Measurements from ENCODE around the gene CAMK2B.

The CAMK2B gene

GRCh38 chr7:44272456-44272855 lies 52.9 kb downstream of the CAMK2B start:
- DNase-seq = no peak

- no peak for DNase-seq
Measured at GRCh38 chr7:44269943-44270493, 55.4 kb downstream of the CAMK2B start.

GRCh38 chr7:44269417-44269816 lies 56.0 kb downstream of the CAMK2B start:
- DNase-seq = no peak

- no peak for DNase-seq
Measured at GRCh38 chr7:44268671-44269070, 56.7 kb downstream of the CAMK2B start.

GRCh38 chr7:44267719-44268421 lies 57.5 kb downstream of the CAMK2B start:
- DNase-seq = no peak

GRCh38 chr7:44267178-44267577 lies 58.2 kb downstream of the CAMK2B start:
- DNase-seq = no peak

GRCh38 chr7:44266526-44266925 lies 58.9 kb downstream of the CAMK2B start:
- DNase-seq = no peak

- no peak for DNase-seq
Measured at GRCh38 chr7:44265728-44266127, 59.7 kb downstream of the CAMK2B start.

- DNase-seq = no peak
Measured at GRCh38 chr7:44264221-44264931, 61.0 kb downstream of the CAMK2B start.

GRCh38 chr7:44263326-44264082 lies 61.9 kb downstream of the CAMK2B start:
- no peak for DNase-seq

- no peak for DNase-seq
Measured at GRCh38 chr7:44262031-44262430, 63.4 kb downstream of the CAMK2B start.

GRCh38 chr7:44261240-44261639 lies 64.2 kb downstream of the CAMK2B start:
- DNase-seq = no peak

- DNase-seq = no peak
Measured at GRCh38 chr7:44259547-44260457, 65.6 kb downstream of the CAMK2B start.

GRCh38 chr7:44258865-44259546 lies 66.4 kb downstream of the CAMK2B start:
- no peak for DNase-seq

GRCh38 chr7:44258423-44258760 lies 67.0 kb downstream of the CAMK2B start:
- no peak for DNase-seq

- peak; percentile 89 for DNase-seq
Measured at GRCh38 chr7:44257618-44258422, 67.6 kb downstream of the CAMK2B start.

GRCh38 chr7:44257213-44257612 lies 68.2 kb downstream of the CAMK2B start:
- no peak for DNase-seq

- no peak for DNase-seq
Measured at GRCh38 chr7:44256459-44256858, 68.9 kb downstream of the CAMK2B start.

GRCh38 chr7:44251881-44252280 lies 73.5 kb downstream of the CAMK2B start:
- no peak for DNase-seq

GRCh38 chr7:44251269-44251668 lies 74.1 kb downstream of the CAMK2B start:
- no peak for DNase-seq

GRCh38 chr7:44249639-44250234 lies 75.7 kb downstream of the CAMK2B start:
- DNase-seq = no peak

Measured in KG1 (cell line).